NCI-H2081 (cell line): ENCODE measurements around the gene ABCA9.
A peak's percentile ranks its signal among the peaks of the same experiment; 100 is the strongest.
"Not testable (repeated sequence)": the region's sequence is repeated elsewhere in the genome, so short reads cannot be mapped to it uniquely, and the experiment has no call there.

Source experiments
- DNase-seq, 2 experiments: peaks; one replicate each; lab custom pipeline; 2025; lab: John Stamatoyannopoulos, UW

The ABCA9 gene, protein sequence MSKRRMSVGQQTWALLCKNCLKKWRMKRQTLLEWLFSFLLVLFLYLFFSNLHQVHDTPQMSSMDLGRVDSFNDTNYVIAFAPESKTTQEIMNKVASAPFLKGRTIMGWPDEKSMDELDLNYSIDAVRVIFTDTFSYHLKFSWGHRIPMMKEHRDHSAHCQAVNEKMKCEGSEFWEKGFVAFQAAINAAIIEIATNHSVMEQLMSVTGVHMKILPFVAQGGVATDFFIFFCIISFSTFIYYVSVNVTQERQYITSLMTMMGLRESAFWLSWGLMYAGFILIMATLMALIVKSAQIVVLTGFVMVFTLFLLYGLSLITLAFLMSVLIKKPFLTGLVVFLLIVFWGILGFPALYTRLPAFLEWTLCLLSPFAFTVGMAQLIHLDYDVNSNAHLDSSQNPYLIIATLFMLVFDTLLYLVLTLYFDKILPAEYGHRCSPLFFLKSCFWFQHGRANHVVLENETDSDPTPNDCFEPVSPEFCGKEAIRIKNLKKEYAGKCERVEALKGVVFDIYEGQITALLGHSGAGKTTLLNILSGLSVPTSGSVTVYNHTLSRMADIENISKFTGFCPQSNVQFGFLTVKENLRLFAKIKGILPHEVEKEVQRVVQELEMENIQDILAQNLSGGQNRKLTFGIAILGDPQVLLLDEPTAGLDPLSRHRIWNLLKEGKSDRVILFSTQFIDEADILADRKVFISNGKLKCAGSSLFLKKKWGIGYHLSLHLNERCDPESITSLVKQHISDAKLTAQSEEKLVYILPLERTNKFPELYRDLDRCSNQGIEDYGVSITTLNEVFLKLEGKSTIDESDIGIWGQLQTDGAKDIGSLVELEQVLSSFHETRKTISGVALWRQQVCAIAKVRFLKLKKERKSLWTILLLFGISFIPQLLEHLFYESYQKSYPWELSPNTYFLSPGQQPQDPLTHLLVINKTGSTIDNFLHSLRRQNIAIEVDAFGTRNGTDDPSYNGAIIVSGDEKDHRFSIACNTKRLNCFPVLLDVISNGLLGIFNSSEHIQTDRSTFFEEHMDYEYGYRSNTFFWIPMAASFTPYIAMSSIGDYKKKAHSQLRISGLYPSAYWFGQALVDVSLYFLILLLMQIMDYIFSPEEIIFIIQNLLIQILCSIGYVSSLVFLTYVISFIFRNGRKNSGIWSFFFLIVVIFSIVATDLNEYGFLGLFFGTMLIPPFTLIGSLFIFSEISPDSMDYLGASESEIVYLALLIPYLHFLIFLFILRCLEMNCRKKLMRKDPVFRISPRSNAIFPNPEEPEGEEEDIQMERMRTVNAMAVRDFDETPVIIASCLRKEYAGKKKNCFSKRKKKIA (N-terminal part only)

DNA sequence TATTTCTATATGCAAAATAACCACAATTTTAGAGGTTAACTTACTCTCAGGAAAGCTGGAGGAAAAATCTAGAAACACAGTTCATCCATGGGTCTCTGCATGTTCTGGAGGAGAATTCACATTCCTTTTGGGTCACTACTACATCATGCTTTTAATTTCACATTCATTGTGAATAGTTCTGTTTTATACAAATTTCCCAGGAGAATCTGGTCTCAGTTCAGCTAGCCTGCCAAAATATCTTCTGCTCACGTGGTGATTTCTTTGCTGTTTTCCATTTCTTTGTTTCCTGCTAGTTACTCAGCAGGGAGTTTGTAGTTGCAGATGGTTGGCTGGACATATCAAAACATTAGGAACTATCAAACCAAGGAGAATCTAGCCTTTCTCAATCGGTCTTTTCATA, at the start of gene ABCA9:
Gene ABCA9, minus strand, starts transcription at position 106 of the 400 bp plus-strand sequence. CDS start 9,801 bp downstream, outside the sequence.
- DNase-seq = no peak

DNA sequence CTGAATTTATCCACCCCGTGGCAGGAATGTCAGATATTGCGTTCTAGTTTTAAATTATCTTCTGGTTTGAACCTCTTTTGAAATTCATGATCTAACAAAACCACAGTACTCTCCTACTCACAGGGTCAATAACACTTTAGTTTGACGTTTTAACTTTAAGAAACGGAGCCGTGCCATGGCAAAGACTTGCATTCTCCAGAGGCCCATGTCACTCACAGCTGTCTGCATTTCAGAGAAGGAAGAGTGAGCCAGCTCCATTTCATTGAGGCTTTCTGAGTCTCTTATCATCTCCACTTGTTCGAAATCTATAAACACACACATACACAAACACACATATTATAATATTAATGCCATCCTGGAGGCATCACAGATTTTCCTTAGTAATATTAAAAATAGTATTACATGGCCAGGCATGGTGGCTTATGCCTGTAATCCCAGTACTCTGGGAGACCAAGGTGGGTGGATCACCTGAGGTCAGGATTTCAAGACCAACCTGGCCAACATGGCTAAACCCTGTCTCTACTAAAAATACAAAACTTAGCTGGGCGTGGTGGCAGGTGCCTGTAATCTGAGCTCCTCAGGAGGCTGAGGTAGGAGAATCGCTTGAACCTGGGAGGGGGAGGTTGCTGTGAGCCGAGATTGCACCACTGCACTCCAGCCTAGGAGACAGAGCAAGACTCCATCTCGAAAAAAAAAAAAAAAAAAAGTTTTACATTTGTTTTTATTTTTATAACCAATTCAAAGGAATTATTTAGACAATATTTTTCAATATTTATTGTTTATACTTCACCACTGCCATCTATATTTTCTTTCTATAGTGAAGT, 45.4 kb upstream of the ABCA9 start:
- DNase-seq = no peak

DNA sequence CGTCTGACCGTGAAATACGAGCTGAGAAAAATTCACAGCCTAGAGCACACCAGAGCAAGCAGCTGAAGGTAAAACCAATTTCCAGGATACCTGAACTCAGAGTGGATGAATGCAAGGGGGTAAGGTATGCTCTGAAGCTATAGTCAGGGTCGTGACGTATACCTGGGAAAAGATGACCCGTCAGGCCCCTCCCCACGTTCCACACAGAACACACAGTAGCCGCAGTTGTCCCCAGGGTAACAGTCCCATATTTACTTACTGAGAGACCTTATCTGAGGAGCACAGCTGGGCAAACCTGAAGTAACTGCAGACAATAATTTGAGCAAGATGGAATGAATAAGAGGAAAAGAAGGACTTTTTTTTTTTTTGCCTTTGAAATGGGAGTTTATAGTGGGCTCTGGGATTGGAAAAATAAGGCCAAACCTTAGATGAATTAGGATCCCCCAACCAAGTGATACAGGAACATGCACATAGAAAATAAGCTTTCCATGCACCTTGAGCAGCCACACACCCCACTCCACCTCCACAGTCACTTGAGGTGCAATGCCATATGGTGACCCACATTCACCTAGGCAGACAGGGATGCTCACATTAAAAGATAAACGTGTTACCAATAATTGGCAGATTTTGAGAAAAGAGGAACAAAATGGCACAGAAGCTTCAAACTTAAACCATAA, 43.0 kb upstream of the ABCA9 start:
- DNase-seq = no peak

DNA sequence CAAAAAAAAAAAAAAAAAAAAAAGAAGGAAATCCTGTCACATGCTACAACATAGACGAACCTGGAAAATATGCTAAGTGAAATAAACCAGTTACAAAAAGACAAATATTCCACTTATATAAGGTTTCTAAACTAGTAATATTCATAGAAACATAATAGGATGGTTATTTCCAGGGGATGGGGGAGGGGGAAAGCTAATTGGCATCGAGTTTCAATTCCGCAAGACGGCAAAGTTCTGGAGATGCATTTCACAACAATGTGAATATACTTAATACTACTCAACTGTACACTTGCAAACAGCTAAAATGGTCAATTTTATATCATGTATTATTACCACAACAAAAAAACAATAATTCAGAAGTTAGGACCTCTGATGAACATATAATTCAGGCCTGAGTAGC, 37.9 kb upstream of the ABCA9 start:
- DNase-seq = no peak

DNA sequence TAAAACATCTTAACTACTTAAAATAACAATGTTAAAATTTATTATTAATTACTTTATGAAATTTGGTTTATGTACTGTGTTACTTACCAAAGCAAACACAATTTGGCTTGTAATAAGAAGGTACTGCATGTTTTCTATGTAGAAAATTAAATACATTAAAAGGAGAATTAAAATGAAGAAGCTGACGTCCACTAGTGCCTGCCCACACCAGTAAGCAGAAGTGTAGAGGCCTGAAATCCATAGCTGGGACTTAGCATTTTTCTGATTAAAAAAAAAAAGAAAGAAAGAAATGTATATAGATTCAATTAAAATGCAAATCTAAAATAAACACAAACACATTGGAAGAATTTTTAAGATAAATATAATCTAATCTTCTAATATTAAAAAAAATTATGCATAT, 35.8 kb upstream of the ABCA9 start:
- DNase-seq = no peak

DNA sequence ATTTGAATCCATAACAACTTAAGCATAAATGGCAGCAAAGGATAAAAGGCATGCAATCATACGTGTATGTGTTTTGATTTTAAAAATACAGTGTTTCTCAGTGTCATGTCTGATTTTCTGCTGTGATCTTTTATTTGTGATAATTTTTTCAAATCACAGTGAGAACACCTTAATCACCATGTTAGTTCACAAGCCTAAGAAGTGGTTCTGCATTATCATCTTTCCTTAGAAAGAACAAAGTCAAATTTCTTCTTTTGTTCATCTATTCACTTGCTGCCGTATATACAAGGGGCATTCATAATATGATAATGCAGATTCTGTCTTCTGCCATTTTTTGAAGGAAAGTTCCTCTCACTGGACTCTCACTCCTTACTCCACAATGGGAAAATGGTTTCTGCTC, 33.3 kb upstream of the ABCA9 start:
- DNase-seq = no peak

GRCh38 chr17:69093279-69093789, 32.6 kb upstream of the ABCA9 start:
- DNase-seq = no peak

- no peak for DNase-seq
Observed at GRCh38 chr17:69090365-69090764, 29.6 kb upstream of the ABCA9 start.

DNA sequence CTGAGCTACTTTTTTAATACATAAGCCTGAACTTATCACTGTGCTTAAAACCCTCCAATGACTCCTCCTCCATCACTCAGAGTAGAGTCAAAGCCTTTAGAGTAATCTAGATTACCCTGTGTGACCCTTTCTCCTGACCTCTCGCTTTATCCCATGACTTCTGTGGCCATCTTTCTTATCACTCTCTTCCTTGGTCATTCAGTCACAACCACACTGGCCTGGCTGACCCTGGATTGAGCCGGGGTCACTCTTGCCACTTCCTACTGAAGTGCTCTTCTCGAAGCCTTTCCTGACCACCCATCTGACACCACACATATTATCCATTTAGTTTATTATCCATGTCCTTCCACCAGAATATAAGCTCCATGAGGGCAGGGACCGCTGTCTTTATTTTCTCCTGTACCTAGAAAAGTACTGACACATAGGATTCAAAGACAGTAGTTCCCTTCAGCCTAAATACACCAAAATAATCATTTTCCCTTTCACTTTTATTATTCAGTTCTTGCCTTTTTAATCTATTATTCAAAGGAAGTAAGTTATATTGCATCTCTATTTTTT, 28.0 kb upstream of the ABCA9 start:
- no peak for DNase-seq

GRCh38 chr17:69086641-69087040, 25.9 kb upstream of the ABCA9 start:
- DNase-seq = no peak

GRCh38 chr17:69084911-69085310, 24.2 kb upstream of the ABCA9 start:
- DNase-seq = no peak

DNA sequence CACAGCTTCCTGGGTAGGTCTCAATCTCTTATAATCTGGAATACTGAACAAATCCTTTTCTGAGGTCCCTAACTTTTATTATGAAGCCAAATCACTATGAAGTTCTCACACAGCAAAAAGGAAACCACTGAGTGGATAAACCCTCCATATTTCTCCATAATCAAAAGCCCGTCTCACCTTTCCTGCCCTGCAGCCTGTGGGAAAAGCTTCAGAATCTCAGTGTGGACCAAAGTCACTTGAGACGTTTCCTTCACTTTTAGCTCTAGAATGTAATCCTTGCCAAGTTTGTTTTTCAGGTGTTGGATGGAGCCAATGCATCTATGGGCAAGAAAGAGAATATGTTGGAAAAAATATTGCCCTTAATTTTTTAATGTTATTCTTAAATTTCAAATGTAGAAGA, 22.0 kb upstream of the ABCA9 start:
- DNase-seq = no peak

GRCh38 chr17:69078864-69079263, 18.1 kb upstream of the ABCA9 start:
- no peak for DNase-seq

DNA sequence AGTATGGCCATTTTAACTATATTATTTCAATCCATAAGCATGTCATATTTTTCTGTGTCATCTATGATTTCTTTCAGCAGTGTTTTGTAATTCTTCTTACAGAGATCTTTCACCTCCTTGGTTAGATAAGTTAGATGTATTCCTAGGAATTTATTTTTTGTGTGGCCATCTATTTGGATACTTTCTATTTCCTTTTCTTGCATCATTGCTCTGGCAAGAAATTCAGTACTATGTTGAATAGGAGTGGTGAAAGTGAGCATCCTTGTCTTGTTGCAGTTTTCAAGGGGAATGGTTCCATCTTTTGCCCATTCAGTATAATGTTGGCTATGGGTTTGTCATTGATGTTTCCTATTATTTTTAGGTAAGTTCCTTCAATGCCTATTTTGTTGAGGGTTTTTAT, 15.1 kb upstream of the ABCA9 start:
- no peak for DNase-seq

DNA sequence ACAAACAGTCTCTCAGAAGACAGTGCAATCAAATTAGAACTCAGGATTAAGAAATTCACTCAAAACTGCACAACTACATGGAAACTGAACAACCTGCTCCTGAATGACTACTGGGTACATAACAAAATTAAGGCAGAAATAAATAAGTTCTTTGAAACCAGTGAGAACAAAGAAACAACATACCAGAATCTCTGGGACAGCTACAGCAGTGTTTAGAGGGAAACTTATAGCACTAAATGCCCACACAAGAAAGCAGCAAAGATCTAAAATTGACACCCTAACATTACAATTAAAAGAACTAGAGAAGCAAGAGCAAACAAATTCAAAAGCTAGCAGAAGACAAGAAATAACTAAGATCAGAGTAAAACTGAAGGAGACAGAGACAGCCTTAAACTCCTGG, 12.7 kb upstream of the ABCA9 start:
- DNase-seq = not testable (repeated sequence)

- DNase-seq = not testable (repeated sequence)
Observed at GRCh38 chr17:69072803-69073256, 12.1 kb upstream of the ABCA9 start.

DNA sequence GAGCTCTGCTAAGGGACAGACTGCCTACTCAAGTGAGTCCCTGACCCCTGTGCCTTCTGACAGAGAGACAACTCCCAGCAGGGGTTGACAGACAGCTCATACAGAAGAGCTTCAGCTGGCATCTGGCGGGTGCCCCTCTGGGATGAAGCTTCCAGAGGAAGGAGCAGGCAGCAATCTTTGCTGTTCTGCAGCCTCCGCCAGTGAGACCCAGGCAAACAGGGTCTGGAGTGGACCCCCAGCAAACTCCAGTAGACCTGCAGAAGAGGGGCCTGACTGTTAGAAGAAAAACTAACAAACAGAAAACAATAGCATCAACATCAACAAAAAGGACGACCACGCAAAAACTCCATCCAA, 10.5 kb upstream of the ABCA9 start:
- not testable (repeated sequence) for DNase-seq

- peak in 1 of 2 experiments; percentile 39 for DNase-seq
Observed at GRCh38 chr17:69070378-69071232, 9.9 kb upstream of the ABCA9 start.

DNA sequence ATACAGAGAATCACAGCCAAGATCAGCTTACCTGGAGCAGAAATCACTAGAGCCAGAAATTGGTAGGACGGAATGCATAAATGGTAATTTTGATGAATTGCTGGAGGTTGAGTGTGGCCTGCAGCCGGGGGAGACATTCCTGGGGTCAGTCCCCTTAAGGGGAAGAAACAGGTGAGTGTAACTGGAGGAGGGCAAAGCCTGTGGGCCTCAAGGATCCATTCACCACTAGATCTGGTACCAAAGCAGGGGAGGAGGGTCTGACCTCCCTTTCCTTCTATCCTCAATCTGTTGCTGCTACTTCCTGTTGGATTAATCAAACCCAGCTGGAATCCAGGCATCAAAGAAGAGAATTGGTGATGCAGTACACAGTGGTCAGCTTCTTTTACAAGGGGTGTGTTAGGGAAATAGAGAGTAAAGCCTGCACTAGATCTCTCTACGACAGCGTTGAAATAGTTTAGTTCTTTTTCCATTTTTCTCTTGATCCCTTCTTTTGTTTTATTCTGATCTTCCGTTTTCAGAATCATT, 8.6 kb upstream of the ABCA9 start:
- DNase-seq = no peak
